Skeletal muscle satellite cell (primary cell): Measurements from ENCODE around the gene TLNRD1.

Source experiments
- H3K27me3 ChIP-seq: 2 replicates; pipeline ENCODE4 v1.7.0; 2013; ENCODE audit warnings: low read length; ENCODE audit not compliant: control insufficient read depth, insufficient read depth
- H3K36me3 ChIP-seq: 2 replicates; pipeline ENCODE4 v1.7.0; 2013; ENCODE audit warnings: mild to moderate bottlenecking, control low read depth, low read length; ENCODE audit not compliant: insufficient read depth
- H3K4me1 ChIP-seq: 2 replicates; pipeline ENCODE4 v1.7.0; 2013; ENCODE audit warnings: low read length; ENCODE audit not compliant: control insufficient read depth, insufficient read depth
- H3K4me2 ChIP-seq: 2 replicates; pipeline ENCODE4 v1.7.0; 2013; ENCODE audit warnings: mild to moderate bottlenecking, low read length
- H3K4me3 ChIP-seq: 2 replicates; pipeline ENCODE4 v1.7.0; 2013; ENCODE audit warnings: low read length
- H3K9ac ChIP-seq: 2 replicates; pipeline ENCODE4 v1.7.0; 2013; ENCODE audit warnings: mild to moderate bottlenecking, low read depth, low read length, moderate library complexity
- H3K9me3 ChIP-seq: replicated peaks from 2 replicates; pipeline ENCODE4 v1.7.0; 2013; ENCODE audit warnings: mild to moderate bottlenecking, control low read depth, low read length

TLNRD1 gene

GRCh38 chr15:81006124-81006523 is 5.4 kb downstream of the TLNRD1 start:
- no peak overlapping the region for H3K4me3 ChIP-seq
- H3K4me2 ChIP-seq, result no peak overlapping the region
- H3K9me3 ChIP-seq, result no peaks in the 10 kb centered on the region
- no peak overlapping the region for H3K9ac ChIP-seq
- peaks cover 24% of the 10 kb centered on the region for H3K36me3 ChIP-seq
- peaks cover 27% of the 10 kb centered on the region for H3K4me1 ChIP-seq
- no peaks in the 10 kb centered on the region for H3K27me3 ChIP-seq

DNA sequence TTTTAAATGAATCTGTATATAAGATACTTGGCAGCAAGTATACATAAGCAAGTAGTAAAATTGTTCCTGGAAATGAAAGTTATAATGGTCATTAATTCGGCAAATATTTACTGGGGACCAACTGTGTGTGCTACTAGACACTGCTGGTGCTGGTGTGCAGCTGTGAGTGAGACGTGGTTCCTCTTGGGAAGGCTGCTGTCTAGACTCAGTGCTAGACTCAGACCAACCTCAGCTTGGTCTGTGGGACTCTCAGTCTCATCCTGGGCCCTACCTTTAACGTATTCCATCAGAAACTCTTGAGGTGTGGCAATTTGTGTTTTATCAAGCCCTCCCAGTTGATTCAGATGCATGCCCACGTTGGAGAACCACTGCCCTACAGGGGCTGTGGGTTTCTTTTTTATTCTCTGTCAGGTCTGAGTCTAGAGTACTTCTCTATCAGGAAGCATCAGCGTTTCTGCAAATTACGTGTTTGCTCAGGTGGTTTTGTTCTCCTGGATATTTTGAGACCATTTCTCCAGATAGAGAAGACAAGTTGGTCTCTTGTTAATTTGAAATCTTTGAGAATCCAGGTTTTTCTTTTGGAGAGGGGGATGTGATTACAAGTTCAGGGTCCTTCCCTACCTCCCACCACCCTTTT is 6.8 kb downstream of the TLNRD1 start:
- Histone ChIP-seq H3K36me3 (peaks cover 23% of the 10 kb centered on the region), H3K9me3 (no peaks in the 10 kb centered on the region), H3K4me3 (no peak overlapping the region), H3K4me1 (peaks cover 24% of the 10 kb centered on the region), H3K27me3 (no peaks in the 10 kb centered on the region), H3K9ac (no peak overlapping the region), H3K4me2 (no peak overlapping the region)

DNA sequence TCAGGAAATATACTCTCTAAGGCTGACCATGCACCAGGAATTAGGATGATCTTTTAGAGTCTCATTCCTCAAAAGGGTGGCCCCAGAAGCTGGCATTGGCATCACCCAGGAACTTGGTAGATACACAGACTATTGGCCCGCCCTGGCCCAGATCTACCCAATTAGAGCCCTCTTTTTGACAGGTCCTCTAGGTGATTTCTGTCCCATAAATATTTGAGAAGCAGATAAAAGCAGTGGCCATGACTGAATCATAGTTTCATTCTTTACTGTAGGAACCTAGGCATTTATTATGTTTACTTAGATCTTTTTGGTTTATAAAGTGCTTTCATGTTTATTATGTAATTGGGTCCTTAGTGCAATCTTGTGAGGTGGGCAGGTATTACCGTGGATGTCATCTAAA is 7.6 kb downstream of the TLNRD1 start:
- H3K4me2 ChIP-seq, result no peak overlapping the region
- H3K36me3 ChIP-seq, result peaks cover 16% of the 10 kb centered on the region
- H3K9ac ChIP-seq, result no peak overlapping the region
- no peaks in the 10 kb centered on the region for H3K9me3 ChIP-seq
- H3K27me3 ChIP-seq, result no peaks in the 10 kb centered on the region
- peaks cover 18% of the 10 kb centered on the region for H3K4me1 ChIP-seq
- H3K4me3 ChIP-seq, result no peak overlapping the region

GRCh38 chr15:81010086-81010485 is 9.4 kb downstream of the TLNRD1 start:
- H3K9ac ChIP-seq, result no peak overlapping the region
- peaks cover 5% of the 10 kb centered on the region for H3K36me3 ChIP-seq
- H3K27me3 ChIP-seq, result no peaks in the 10 kb centered on the region
- H3K9me3 ChIP-seq, result no peaks in the 10 kb centered on the region
- H3K4me3 ChIP-seq, result no peak overlapping the region
- H3K4me1 ChIP-seq, result no peaks in the 10 kb centered on the region
- no peak overlapping the region for H3K4me2 ChIP-seq

- H3K9me3 ChIP-seq, result no peaks in the 10 kb centered on the region
- no peaks in the 10 kb centered on the region for H3K36me3 ChIP-seq
- no peak overlapping the region for H3K4me2 ChIP-seq
- H3K27me3 ChIP-seq, result no peaks in the 10 kb centered on the region
- H3K4me1 ChIP-seq, result no peaks in the 10 kb centered on the region
- H3K4me3 ChIP-seq, result no peak overlapping the region
- H3K9ac ChIP-seq, result no peak overlapping the region
These were observed 10.9 kb downstream of the TLNRD1 start for GRCh38 chr15:81011593-81011992.

- no peak overlapping the region for H3K9ac ChIP-seq
- no peaks in the 10 kb centered on the region for H3K9me3 ChIP-seq
- no peak overlapping the region for H3K4me2 ChIP-seq
- H3K27me3 ChIP-seq, result no peaks in the 10 kb centered on the region
- no peak overlapping the region for H3K4me3 ChIP-seq
- H3K4me1 ChIP-seq, result no peaks in the 10 kb centered on the region
- H3K36me3 ChIP-seq, result no peaks in the 10 kb centered on the region
These were observed 11.9 kb downstream of the TLNRD1 start for GRCh38 chr15:81012588-81012987.

- H3K4me2 ChIP-seq, result no peak overlapping the region
- no peak overlapping the region for H3K4me3 ChIP-seq
- H3K4me1 ChIP-seq, result no peaks in the 10 kb centered on the region
- H3K27me3 ChIP-seq, result no peaks in the 10 kb centered on the region
- no peaks in the 10 kb centered on the region for H3K9me3 ChIP-seq
- no peak overlapping the region for H3K9ac ChIP-seq
- no peaks in the 10 kb centered on the region for H3K36me3 ChIP-seq
These were observed 12.7 kb downstream of the TLNRD1 start for GRCh38 chr15:81013396-81013929.

DNA sequence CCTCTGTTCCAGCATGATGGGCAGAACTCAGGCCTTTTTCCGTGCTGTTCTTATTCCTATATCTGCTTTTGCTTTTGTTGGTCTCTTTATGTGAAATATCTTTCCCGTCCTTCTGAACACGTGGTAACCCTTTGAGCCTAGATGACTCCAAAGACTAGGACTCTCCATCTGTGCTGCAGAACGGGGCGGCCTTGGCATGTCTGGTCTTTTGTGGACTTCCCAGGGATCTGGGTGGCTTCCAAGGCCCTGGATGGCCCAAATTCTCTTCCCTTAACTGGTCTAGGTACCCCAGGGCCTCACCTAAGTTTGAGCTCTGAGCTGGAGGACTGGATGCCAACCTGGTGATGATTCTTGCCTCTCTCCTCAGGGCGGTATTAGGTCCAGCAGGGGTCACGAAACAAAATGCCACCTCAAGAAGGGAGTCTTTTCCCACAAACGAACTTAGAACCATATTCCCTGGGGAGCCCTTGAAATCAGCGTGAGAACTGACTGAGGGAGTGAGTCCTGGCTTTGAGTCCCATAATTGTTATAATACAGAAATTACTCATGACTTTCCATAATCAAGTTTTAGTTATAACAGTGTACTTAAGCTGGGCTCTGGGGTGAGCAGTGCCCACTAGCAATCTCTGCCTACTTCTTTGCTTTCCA is 13.8 kb downstream of the TLNRD1 start:
- no peak overlapping the region for H3K4me2 ChIP-seq
- no peaks in the 10 kb centered on the region for H3K4me1 ChIP-seq
- no peaks in the 10 kb centered on the region for H3K27me3 ChIP-seq
- H3K4me3 ChIP-seq, result no peak overlapping the region
- H3K9me3 ChIP-seq, result no peaks in the 10 kb centered on the region
- H3K36me3 ChIP-seq, result no peaks in the 10 kb centered on the region
- H3K9ac ChIP-seq, result no peak overlapping the region

DNA sequence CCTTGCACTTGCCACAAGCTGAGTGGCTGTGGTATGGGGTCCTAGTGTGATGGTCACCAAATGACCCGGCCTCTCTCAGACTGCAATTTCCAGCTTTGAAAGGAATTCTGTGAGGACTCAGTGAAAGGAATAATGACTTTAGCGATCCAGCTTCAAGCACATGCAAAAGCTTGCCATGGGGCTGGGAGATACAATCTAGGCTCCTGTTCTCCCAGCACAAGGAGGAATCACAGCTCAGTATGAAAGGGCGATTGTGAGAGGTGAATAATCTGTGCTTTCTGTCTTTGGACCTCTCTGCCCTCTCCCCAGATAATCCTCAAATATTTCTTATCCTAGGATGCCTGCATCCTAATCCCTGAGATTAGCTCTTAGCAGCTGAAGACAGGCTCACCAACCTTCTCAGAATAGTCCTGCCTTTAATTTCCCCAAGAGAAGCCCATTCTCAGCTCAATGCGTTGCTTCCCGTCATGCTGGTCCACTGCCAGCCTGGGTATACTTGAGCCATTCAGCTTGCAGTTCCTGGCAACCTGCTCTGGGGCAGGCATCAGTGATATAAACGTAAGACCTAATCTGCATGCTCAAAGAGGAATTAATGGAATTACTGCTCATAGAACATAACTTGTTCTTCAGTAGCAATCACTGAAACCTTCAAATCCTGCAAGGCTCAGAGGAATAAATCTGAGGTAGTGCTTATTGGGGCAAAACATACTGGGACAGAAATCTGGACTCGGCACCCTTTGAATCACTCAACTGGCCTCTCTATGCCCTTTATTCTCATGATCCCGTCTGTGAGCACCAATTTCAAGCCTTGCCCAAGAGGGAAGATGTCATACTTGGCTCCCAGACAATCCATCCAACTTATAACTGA is 15.1 kb downstream of the TLNRD1 start:
- H3K9me3 ChIP-seq, result no peaks in the 10 kb centered on the region
- H3K9ac ChIP-seq, result no peak overlapping the region
- H3K36me3 ChIP-seq, result no peaks in the 10 kb centered on the region
- no peaks in the 10 kb centered on the region for H3K4me1 ChIP-seq
- H3K4me3 ChIP-seq, result no peak overlapping the region
- H3K4me2 ChIP-seq, result no peak overlapping the region
- H3K27me3 ChIP-seq, result no peaks in the 10 kb centered on the region

DNA sequence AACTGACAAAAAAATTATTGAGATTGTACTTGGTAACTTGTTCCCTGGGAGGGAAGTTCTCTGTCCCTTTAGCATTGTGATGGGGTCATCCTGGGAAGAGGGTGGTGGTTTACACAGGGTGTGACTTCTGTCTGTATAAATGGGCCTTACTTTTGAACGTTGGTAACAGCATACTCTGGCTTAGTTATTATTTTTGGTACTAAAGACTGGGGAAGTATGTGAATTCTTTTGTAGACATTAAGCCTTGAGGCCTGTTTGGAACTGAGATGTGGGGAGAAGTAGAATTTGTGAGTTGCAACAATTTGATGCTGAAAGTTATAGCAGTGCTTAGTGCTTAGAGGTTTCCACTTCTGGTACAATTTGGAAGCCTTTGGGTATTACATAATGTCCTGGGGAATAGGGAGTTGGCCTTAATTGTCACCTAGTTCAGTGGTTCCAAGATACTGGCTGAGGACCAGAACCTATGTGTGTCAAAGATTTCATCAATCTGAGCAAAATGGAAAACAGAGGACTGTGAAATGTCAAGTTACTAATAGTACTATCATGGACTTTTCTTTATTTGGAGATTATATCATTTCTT is 15.9 kb downstream of the TLNRD1 start:
- no peaks in the 10 kb centered on the region for H3K9me3 ChIP-seq
- no peaks in the 10 kb centered on the region for H3K27me3 ChIP-seq
- no peaks in the 10 kb centered on the region for H3K4me1 ChIP-seq
- no peak overlapping the region for H3K4me3 ChIP-seq
- no peak overlapping the region for H3K9ac ChIP-seq
- H3K36me3 ChIP-seq, result no peaks in the 10 kb centered on the region
- no peak overlapping the region for H3K4me2 ChIP-seq

GRCh38 chr15:81018197-81018596 is 17.5 kb downstream of the TLNRD1 start:
- no peaks in the 10 kb centered on the region for H3K27me3 ChIP-seq
- no peaks in the 10 kb centered on the region for H3K9me3 ChIP-seq
- H3K4me2 ChIP-seq, result no peak overlapping the region
- H3K4me3 ChIP-seq, result no peak overlapping the region
- peaks cover 3% of the 10 kb centered on the region for H3K4me1 ChIP-seq
- H3K36me3 ChIP-seq, result no peaks in the 10 kb centered on the region
- no peak overlapping the region for H3K9ac ChIP-seq
